Measurements from ENCODE around the gene CHTF8. TPM values are rescaled to one million over a fixed set of nuclear protein-coding genes. Genes with fewer than 3 reads are reported as not detected.

The CHTF8 gene
- total RNA-seq, 6 donors from 2014 or later, result 33.5 to 103 (median 70.6) TPM

DNA sequence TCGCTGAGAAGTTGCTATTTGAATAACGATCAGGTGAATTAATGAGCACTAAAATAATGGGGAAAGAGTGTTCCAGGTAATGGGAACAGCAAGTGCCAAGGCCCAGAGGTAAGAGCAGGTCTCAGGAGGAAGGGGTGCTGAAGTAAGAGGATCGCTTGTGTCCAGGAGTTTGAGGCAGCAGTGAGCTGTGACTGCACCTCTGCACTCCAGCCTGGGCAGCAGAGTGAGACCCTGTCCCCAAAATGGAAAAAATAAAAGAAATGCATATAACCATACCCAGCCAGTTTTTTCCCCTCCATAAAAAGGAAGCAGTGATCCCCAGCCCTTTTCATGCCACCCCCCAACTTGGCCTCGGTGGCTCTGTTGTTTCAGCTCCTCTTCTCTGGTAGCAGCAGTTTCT is 43.7 kb downstream of the CHTF8 start:
- DNase-seq, result no peak
- Histone ChIP-seq H3K9me3 (no peaks in the 10 kb centered on the region), H3K4me3 (no peak overlapping the region), H3K4me1 (peaks cover 8 to 27% (median 16%) of the 10 kb centered on the region in 4 donors), H3K27me3 (no peaks in the 10 kb centered on the region), H3K36me3 (peaks cover 0 to 9% (median 0%) of the 10 kb centered on the region in 4 donors), H3K27ac (peak overlapping the region in 3 of 4 donors; percentile 35 to 65 (median 54))
- WGBS, 2 donors, result 61 to 66% methylated on average over 4 of the region's 4 CpGs
- ATAC-seq (ENCODE audit: low FRiP score in 2 of 2), result no peak
- no peak for TF ChIP-seq POLR2A (IDR thresholded peaks at IDR 0.05)
- no peak for TF ChIP-seq POLR2AphosphoS5 (IDR thresholded peaks at IDR 0.05)
- no peak for TF ChIP-seq EP300 (IDR thresholded peaks at IDR 0.05)
- TF ChIP-seq CTCF (IDR thresholded peaks at IDR 0.05), result no peak

- H3K4me3 ChIP-seq, result peak overlapping the region in 3 of 4 donors; percentile 8 to 33 (median 28)
- no peak for TF ChIP-seq POLR2A (IDR thresholded peaks at IDR 0.05)
- peak in 1 of 4 donors; percentile 63 for TF ChIP-seq EP300 (IDR thresholded peaks at IDR 0.05)
- H3K27me3 ChIP-seq, result no peaks in the 10 kb centered on the region
- whole genome bisulfite sequencing, 2 donors, result 39 to 45% methylated on average over 3 of the region's 3 CpGs
- peak overlapping the region in 3 of 4 donors; percentile 65 to 86 (median 69) for H3K27ac ChIP-seq
- peaks cover 8 to 27% (median 16%) of the 10 kb centered on the region in 4 donors for H3K4me1 ChIP-seq
- DNase-seq (peak in 1 of 2 donors; percentile 69), ATAC-seq (ENCODE audit: low FRiP score in 2 of 2) (peak; percentile 32 to 55)
- no peaks in the 10 kb centered on the region for H3K9me3 ChIP-seq
- peaks cover 0 to 12% (median 2%) of the 10 kb centered on the region in 4 donors for H3K36me3 ChIP-seq
These were observed 45.2 kb downstream of the CHTF8 start for GRCh38 chr16:69087161-69087581.

GRCh38 chr16:69085032-69085695 is 47.2 kb downstream of the CHTF8 start:
- WGBS, 2 donors, result 54 to 67% methylated on average over 5 of the region's 5 CpGs

GRCh38 chr16:69084289-69084688 is 48.1 kb downstream of the CHTF8 start:
- Histone ChIP-seq H3K27ac (no peak overlapping the region), H3K4me3 (no peak overlapping the region), H3K27me3 (no peaks in the 10 kb centered on the region), H3K4me1 (peaks cover under 1 to 21% (median 5%) of the 10 kb centered on the region in 4 donors), H3K9me3 (no peaks in the 10 kb centered on the region), H3K36me3 (peaks cover 0 to 12% (median 2%) of the 10 kb centered on the region in 4 donors)
- DNase-seq (no peak), ATAC-seq (ENCODE audit: low FRiP score in 2 of 2) (no peak)
- TF ChIP-seq POLR2A (IDR thresholded peaks at IDR 0.05) (no peak), POLR2AphosphoS5 (IDR thresholded peaks at IDR 0.05) (no peak), EP300 (IDR thresholded peaks at IDR 0.05) (no peak), CTCF (IDR thresholded peaks at IDR 0.05) (no peak)
- 63 to 70% methylated on average over 2 of the region's 2 CpGs for WGBS, 2 donors

More at GRCh38 chr16:69085032-69085695, 47.2 kb downstream of the CHTF8 start:
- no peak for DNase-seq
- no peak overlapping the region for H3K4me3 ChIP-seq
- no peaks in the 10 kb centered on the region for H3K9me3 ChIP-seq
- peaks cover 0 to 12% (median 2%) of the 10 kb centered on the region in 4 donors for H3K36me3 ChIP-seq
- H3K27ac ChIP-seq, result no peak overlapping the region
- no peak for ATAC-seq (ENCODE audit: low FRiP score in 2 of 2)
- peaks cover 8 to 27% (median 14%) of the 10 kb centered on the region in 4 donors for H3K4me1 ChIP-seq
- H3K27me3 ChIP-seq, result no peaks in the 10 kb centered on the region
- TF ChIP-seq CTCF (IDR thresholded peaks at IDR 0.05) (no peak), POLR2A (IDR thresholded peaks at IDR 0.05) (no peak), POLR2AphosphoS5 (IDR thresholded peaks at IDR 0.05) (no peak), EP300 (IDR thresholded peaks at IDR 0.05) (no peak)

- DNase-seq, result peak; percentile 44 to 48
- H3K36me3 ChIP-seq, result peaks cover 0 to 12% (median 2%) of the 10 kb centered on the region in 4 donors
- H3K27me3 ChIP-seq, result no peaks in the 10 kb centered on the region
- WGBS, 2 donors, result 88 to 89% methylated on average over 12 to 16 of the region's 16 CpGs
- peaks cover 0 to 12% (median 3%) of the 10 kb centered on the region in 4 donors for H3K4me1 ChIP-seq
- no peak for TF ChIP-seq EP300 (IDR thresholded peaks at IDR 0.05)
- TF ChIP-seq POLR2A (IDR thresholded peaks at IDR 0.05), result no peak
- TF ChIP-seq CTCF (IDR thresholded peaks at IDR 0.05), result peak in 3 of 6 experiments; percentile 37 to 40 (median 39)
- no peak for TF ChIP-seq POLR2AphosphoS5 (IDR thresholded peaks at IDR 0.05)
- H3K27ac ChIP-seq, result no peak overlapping the region
- no peak overlapping the region for H3K4me3 ChIP-seq
- H3K9me3 ChIP-seq, result no peaks in the 10 kb centered on the region
- ATAC-seq (ENCODE audit: low FRiP score in 2 of 2), result peak in 1 of 2 donors; percentile 60
These were observed 49.0 kb downstream of the CHTF8 start for GRCh38 chr16:69083306-69083941.

All from upper lobe of left lung (tissue), 6 donors.